HUDEP-2 (cell line): ENCODE data around the gene HTR1D.

Experiments used
- DNase-seq, 76 experiments: peaks; one replicate each; lab custom pipeline; 2025; ENCODE audit not compliant: unreplicated experiment in 76 of 76; lab: John Stamatoyannopoulos, UW

HTR1D gene

GRCh38 chr1:23187637-23188036, 29.7 kb downstream of the HTR1D start:
- DNase-seq = no peak

DNA sequence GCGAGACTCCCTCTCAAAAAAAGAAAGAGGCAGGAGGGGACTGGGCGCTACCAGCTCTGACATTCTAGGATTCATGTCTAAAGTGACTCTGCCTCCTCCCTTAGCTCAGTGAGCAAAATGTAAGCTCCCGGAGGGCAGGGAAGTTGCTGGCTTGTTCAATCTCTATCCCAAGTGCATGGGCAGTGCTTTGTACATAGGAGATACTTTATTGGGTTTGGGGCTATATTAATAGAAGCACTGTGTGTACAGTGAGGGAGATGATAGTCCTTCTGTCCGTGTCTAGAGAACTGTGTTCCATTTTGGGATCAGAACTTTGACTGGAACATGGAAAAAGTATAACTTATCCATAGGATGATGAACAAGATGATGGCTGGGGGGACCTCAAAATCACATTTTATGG, 31.9 kb downstream of the HTR1D start:
- DNase-seq = no peak

- DNase-seq = peak in 12 of 76 experiments; percentile 5 to 33 (median 17)
These were observed 32.9 kb downstream of the HTR1D start for GRCh38 chr1:23184212-23184934.

GRCh38 chr1:23179862-23180261, 37.4 kb downstream of the HTR1D start:
- no peak for DNase-seq

DNA sequence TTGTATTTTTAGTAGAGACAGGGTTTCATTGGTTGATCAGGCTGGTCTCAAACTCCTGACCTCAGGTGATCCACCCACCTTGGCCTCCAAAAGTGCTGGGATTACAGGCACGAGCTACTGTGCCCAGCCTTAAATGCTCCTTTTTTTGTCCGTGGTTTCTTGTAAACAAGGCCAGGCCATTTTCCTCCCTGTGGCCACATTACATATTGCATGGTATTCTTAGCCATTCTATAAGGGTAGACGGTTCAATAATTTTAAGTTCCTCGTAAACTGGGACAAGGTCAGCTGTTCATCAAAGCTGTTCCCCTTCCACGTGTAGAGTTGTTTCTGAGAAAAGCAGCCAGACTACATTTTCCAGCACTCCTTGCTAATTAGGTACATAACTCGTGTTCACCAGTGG, 38.4 kb downstream of the HTR1D start:
- peak in 3 of 76 experiments; percentile 19 to 22 (median 22) for DNase-seq

GRCh38 chr1:23178414-23178813, 38.9 kb downstream of the HTR1D start:
- DNase-seq = no peak

DNA sequence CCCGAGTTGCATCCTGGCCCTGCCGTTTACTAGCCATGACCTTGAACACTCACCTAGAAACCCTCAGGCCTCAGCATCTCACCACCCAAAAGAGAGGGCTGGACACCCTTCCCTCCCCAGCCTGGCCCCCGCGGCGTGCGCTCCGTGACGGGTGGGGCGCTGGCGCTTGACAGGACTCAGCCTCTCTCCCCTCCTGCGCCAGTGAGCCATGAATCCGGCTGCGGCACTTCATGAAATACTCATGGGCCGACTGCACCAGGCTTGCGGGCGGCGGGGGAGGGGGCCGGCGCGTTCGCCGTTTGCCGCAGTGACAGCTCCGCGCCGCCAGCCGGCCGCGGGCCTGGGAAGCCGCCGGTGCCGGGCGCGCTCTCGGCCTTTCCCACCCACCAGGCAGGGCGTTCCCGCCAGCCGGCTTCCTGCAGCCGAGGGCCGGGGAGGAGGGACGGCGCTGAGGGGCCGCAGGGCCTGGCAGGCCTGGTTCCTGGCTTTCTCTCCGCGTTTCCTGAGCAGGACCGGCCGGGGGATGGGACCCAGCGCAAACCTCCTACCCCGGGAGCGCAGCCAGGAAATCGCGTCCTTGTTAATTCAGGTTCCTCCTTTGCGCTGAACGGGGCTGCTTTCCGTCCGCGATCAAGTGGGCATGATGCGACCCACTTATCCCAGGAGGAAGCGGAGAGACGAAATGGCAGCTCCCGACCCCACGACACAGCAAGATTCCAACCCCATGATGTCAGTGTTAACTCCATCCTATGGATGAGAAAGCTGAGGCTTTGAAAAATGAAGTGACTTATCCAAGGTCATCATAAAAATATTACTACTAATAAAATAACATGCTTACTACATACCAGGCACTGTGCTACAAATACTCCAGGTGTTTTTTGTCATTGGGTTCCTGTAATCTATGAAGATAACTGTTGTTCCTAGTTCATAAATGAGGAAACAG, 39.6 kb downstream of the HTR1D start:
- peak in 19 of 76 experiments; percentile 2 to 41 (median 18) for DNase-seq

- no peak for DNase-seq
These were observed 40.3 kb downstream of the HTR1D start for GRCh38 chr1:23177031-23177430.

GRCh38 chr1:23174426-23175110, 42.7 kb downstream of the HTR1D start:
- no peak for DNase-seq

DNA sequence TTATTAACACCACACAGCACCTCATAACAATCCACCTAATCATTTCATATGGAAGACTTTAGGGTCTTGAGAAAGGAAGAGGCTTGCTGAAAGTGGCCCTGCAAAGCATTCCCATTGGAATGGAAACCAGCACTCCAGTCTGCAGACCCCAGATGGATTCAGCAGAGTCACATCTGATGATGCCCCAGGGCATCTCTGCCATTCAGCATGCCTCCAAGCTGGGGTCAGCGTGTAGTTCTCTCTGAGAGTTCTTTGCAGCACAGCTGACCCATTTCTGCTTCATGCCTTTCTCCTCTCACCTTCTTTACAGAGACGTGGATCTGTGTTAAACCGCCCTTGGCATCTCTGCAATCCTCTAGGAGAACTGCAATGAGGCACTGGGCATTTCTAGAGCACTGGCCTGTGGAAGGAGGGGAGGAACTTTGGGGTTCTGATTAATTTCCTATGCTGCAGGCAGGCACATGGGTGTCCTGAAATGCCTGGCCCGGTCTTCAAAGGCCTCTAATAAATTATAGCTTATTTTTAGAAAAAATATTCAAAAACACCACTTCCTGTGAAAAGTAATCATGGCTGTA, 46.0 kb downstream of the HTR1D start:
- DNase-seq = no peak

DNA sequence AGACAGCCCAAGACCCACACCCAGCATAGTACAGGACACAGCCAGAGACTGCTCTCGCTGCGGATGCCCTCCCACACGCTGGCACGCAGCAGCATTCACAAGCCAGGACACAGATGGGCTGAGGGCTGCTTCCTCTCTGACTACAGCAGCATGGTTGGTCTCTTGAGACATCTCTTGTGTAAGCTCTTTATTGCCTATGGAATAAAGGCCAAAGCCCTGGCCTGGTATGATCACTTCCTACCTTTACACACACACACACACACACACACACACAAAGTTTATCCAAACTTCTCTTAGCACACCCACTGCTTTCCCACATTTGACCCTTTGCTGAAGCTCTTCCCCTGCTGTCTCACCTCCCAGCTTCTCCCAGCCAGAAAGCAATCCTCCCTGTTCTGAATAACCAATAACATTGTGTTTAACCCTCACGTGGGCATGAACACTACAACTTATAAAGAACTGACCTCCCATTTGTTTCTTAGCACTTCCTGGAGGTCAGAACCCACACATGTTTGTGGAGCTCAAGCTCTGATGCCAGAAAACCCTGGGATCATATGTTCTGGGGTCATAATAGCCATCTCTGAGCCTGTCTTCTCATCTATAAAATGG, 47.5 kb downstream of the HTR1D start:
- peak in 9 of 76 experiments; percentile 6 to 31 (median 13) for DNase-seq

DNA sequence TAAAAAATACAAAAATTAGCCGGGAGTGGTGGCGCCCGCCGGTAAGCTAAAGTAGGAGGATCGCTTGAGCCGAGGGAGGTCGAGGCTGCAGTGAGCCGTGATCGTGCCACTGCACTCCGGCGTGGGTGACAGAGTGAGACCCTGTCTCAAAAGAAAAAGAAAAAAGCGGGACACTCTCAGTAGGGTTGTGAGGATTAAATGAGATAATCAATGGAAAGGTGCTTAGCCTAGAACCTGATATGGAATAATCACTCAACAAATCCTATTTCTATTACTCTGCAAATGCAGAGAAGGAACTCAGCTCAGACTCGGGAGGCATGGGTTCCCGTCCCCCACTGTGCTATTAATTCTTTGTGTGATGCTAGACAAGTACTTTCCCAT, 48.1 kb downstream of the HTR1D start:
- no peak for DNase-seq

DNA sequence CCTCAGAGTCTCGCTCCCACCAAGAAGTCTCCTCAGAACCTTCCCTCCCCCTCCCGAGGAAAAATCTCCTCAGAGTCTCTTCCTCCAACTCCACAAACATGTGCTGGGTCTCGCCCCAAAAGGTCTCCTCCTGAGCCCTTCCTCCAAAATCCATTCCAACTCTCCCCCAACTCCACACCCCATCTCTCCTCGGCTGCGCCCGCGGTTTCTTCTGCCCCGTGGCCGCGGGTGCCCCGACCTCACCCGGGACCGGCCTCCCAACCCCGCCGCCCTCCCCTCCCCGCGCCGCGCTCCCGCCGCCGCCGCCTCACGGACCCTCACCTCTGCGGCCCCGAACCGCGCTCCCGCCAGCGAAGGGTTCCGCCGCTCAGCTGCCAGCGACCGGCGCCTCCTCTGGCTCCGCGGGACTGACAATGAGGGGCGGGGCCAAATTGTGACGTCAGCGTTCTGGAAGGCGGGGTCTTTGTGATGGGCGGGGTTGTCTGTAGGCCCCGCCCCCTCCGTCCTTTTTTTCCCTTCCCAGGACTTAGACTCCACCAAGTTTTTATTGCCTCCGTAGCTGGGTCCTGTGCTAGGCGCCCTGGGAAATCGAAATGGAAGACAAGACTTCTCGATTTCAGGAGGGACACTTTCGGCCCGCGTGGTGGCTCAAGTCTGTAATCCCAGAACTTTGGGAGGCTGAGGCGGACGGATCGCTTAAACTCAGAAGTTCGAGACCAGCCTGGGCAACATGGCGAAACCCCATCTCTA, 48.7 kb downstream of the HTR1D start, which contains the start of gene LUZP1:
Gene LUZP1 (minus strand): TSS at position 412 of the 750 bp plus-strand sequence.
- peak in 63 of 76 experiments; percentile 13 to 78 (median 57) for DNase-seq

GRCh38 chr1:23168079-23168444, 49.2 kb downstream of the HTR1D start:
- peak in 3 of 76 experiments; percentile 7 to 26 (median 17) for DNase-seq

- DNase-seq = peak in 20 of 76 experiments; percentile 6 to 37 (median 18)
These were observed 49.8 kb downstream of the HTR1D start for GRCh38 chr1:23167353-23168078.

DNA sequence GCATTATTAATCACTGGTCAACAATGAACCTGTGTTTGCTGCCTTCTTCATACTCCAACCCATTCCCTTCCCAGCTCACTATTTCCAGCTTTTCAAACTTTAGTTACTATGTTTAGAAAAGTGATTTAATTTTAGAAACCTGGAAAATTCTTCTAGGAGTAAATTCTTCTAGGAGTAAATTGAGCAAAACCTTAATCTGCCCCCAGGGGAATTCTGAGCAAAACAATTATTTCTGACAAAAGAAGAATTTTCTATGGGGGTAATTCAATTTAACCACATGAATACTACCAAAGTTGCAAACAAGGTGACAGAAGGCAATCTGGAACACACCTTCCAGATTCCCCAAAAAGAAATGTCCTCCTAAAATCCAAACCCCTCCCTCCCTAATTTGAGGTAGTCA, 50.4 kb downstream of the HTR1D start:
- no peak for DNase-seq

DNA sequence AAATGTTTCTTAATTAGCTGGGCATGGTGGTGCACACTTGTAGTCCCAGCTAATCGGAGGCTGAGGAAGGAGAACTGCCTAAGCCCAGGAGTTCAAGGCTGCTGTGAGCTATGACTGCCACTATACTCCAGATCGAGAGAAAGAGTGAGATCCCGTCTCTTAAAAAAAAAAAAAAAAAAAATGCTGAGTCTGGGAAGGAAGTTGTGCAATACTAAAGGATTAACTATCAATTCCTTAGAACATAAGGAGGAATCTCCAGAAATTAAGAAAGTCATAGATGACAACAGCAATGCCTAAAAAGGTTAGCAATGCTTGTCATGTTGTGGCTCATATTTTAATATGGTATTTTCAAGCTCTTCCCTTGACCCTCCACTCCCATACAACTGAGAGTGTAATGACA, 53.9 kb downstream of the HTR1D start:
- no peak for DNase-seq

GRCh38 chr1:23159963-23160877, 57.1 kb downstream of the HTR1D start:
- DNase-seq = no peak
